IPS DF 4.7 (cell line): ENCODE data around the gene ART4.

ENCODE experiments used
- DNase-seq: peaks from one replicate; pipeline ENCODE4 v3.0.0-alpha.2; 2013; ENCODE audit warnings: low spot score; ENCODE audit errors: extremely low read depth

ART4 gene

GRCh38 chr12:14843425-14843887 is at the start of gene ART4:
ART4 (minus strand) TSS chr12:14843526; CDS start chr12:14843113, 413 bp downstream.
- DNase-seq = no peak

- no peak for DNase-seq
Measured at GRCh38 chr12:14892726-14893505, 49.6 kb upstream of the ART4 start.

GRCh38 chr12:14890701-14891100 is 47.4 kb upstream of the ART4 start:
- no peak for DNase-seq

- no peak for DNase-seq
Measured at GRCh38 chr12:14886271-14886670, 42.9 kb upstream of the ART4 start.

- no peak for DNase-seq
Measured at GRCh38 chr12:14885718-14886221, 42.4 kb upstream of the ART4 start, which contains the start of gene MGP. MGP (minus strand) TSS chr12:14885854; CDS start chr12:14885791, 63 bp downstream.

- no peak for DNase-seq
Measured at GRCh38 chr12:14884458-14884878, 41.1 kb upstream of the ART4 start.

- no peak for DNase-seq
Measured at GRCh38 chr12:14883686-14884085, 40.4 kb upstream of the ART4 start.

GRCh38 chr12:14880890-14881453 is 37.6 kb upstream of the ART4 start:
- no peak for DNase-seq

GRCh38 chr12:14879222-14879933 is 36.1 kb upstream of the ART4 start:
- no peak for DNase-seq

- no peak for DNase-seq
Measured at GRCh38 chr12:14878488-14878887, 35.2 kb upstream of the ART4 start.

GRCh38 chr12:14876833-14877232 is 33.5 kb upstream of the ART4 start:
- no peak for DNase-seq

GRCh38 chr12:14874882-14875281 is 31.6 kb upstream of the ART4 start:
- DNase-seq = no peak

GRCh38 chr12:14873440-14874185 is 30.3 kb upstream of the ART4 start:
- no peak for DNase-seq

- DNase-seq = no peak
Measured at GRCh38 chr12:14871886-14872285, 28.6 kb upstream of the ART4 start.

- no peak for DNase-seq
Measured at GRCh38 chr12:14871247-14871646, 27.9 kb upstream of the ART4 start.

GRCh38 chr12:14868916-14869506 is 25.7 kb upstream of the ART4 start:
- no peak for DNase-seq

- no peak for DNase-seq
Measured at GRCh38 chr12:14860490-14860889, 17.2 kb upstream of the ART4 start.

- DNase-seq = no peak
Measured at GRCh38 chr12:14858513-14858912, 15.2 kb upstream of the ART4 start.

- DNase-seq = no peak
Measured at GRCh38 chr12:14854586-14855183, 11.4 kb upstream of the ART4 start.

GRCh38 chr12:14853961-14854360 is 10.6 kb upstream of the ART4 start:
- no peak for DNase-seq
